Stimulated activated CD8-positive, alpha-beta memory T cell treated with anti-CD3 and anti-CD28 coated beads, Interleukin-12 subunit alpha, Interleukin-12 subunit beta, amount 100 ng/mL, for 4 hours (primary cell): ENCODE data around the gene PTPN22.
"Not testable (repeated sequence)": the region's sequence is repeated elsewhere in the genome, so short reads cannot be mapped to it uniquely, and the experiment has no call there.

ENCODE experiments used
- DNase-seq: peaks from one replicate; pipeline ENCODE4 v3.0.0-alpha.2; 2020; ENCODE audit warnings: low read depth

Gene PTPN22

DNA sequence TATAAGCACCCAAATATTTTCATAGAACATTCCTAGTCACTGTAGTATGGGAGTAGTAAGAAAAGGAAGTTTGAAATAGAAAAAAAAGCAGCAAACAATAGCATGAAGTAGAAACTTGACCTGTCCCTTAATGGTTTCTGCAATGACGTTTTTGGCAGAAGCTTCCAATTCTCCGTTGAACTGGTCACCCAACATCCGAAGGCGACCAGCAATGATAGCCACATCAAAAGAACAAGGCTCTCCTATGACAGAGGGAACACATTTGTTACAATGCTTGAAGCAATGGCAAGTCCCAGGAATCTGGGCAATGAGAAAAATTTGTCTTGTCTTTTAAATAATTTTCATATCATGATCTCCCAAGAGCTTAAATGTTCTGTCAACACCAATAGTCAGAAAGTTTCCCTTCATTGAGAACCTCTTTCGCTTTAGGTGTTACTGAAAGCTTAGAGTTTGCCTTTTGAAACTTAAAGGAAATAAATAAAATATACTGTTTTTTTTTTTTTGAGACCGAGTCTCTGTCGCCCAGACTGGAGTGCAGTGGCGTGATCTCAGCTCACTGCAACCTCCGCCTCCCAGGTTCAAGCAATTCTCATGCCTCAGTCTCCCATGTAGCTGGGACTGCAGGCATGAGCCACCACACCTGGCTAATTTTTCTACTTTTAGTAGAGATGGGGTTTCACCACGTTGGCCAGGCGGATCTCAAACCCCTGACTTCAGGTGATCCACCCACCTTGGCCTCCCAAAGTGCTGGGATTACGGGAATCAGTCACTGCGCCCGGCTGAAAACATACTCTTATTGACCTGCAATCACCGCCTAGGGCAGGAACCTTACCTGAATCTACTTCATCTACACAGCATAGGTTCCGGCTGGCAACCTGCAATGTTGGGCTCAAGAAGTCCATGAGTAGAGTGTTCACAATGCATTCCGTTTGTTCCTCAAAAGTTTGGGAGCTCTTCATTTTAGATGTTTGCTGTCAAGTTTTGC lies 15.2 kb upstream of the PTPN22 start:
- DNase-seq: no peak

GRCh38 chr1:113881661-113882060 lies 10.1 kb upstream of the PTPN22 start:
- DNase-seq: no peak

DNA sequence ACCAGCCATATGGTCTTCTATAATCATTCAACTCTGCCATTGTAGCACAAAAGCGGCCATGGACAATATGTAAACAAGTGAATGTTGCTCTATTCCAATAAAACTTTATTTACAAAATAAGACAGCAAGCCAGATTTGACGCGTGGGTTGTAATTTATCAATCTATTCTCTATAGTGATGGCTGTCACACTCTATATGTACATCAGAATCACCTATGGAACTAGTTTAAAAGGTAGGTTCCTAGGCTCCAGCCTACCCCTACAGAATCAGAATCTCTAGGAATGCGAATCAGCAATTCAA lies 8.2 kb upstream of the PTPN22 start:
- no peak for DNase-seq

DNA sequence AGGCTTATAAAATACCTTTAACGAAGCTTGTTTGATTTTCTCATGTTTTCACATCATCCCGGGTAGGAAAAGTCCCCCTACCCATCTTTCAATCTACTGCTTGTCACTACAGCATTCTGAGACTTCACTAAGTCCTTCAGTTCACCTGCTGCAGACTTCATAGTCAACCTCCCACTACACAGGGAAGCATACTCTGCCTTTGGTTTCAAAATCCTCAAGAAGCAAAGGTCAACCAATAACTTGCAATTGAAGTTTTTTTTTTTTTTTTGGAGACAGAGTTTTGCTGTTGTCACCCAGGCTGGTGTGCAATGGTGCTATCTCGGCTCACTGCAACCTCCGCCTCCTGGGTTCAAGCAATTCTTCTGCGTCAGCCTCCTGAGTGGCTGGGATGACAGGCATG lies 4.7 kb upstream of the PTPN22 start:
- DNase-seq: no peak

GRCh38 chr1:113875714-113876113 lies 4.2 kb upstream of the PTPN22 start:
- DNase-seq: no peak

- DNase-seq: no peak
Measured at GRCh38 chr1:113874012-113874879, 2.7 kb upstream of the PTPN22 start.

DNA sequence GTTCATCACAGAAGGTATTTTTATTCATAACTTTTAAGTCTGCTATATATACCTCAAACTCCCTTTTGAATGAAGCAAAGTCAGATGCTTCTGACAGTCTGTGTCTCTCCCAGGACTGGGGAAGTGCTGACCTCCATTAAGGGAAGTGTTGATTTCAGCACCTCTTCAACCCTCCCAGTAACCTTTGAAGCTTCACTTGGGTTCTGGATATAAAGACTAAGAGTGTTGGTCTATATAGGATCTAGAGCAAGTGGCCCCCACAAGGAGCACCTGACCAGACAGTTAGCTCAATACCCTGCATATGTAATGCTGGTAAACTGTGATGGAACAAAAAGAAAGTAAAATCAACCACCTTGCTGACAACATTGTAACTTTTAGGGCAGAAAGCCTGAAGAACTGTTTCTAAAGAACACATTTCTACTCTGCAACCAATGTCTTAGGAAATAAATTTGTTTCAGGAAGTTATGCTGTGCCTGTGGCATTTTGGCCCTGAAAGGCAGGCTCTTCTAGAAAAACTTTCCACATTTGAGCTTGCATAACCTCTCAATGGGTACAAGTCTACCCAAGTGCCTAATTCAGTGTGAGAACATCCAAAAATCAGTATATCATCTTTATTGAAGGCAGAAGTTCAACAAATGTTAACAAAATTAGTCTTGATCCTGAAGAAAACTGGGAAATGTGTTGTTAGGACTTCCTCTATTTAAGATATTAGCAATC lies 865 bp upstream of the PTPN22 start:
- no peak for DNase-seq

DNA sequence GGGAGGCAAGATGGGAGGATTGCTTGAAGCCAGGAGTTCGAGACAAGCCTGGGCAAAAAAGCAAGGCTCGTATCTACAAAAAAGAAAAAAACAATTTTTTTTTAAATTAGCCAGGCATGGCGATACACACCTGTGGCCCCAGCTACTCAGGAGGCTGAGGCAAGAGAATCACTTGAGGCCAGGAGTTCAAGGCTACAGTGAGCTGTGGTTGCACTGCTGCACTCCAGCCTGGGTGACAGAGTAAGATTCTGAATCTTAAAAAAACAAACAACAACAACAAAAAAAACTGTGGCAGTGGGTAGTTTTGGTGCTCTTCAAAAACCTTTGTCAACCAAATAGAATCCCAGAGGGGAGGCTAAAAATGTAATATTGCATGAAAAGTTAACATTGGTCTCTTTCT lies 734 bp downstream of the PTPN22 start:
- DNase-seq: no peak

- no peak for DNase-seq
Measured at GRCh38 chr1:113868387-113869083, 3.0 kb downstream of the PTPN22 start.

GRCh38 chr1:113861641-113862040 lies 9.9 kb downstream of the PTPN22 start:
- DNase-seq: no peak

GRCh38 chr1:113860891-113861290 lies 10.6 kb downstream of the PTPN22 start:
- DNase-seq: no peak

DNA sequence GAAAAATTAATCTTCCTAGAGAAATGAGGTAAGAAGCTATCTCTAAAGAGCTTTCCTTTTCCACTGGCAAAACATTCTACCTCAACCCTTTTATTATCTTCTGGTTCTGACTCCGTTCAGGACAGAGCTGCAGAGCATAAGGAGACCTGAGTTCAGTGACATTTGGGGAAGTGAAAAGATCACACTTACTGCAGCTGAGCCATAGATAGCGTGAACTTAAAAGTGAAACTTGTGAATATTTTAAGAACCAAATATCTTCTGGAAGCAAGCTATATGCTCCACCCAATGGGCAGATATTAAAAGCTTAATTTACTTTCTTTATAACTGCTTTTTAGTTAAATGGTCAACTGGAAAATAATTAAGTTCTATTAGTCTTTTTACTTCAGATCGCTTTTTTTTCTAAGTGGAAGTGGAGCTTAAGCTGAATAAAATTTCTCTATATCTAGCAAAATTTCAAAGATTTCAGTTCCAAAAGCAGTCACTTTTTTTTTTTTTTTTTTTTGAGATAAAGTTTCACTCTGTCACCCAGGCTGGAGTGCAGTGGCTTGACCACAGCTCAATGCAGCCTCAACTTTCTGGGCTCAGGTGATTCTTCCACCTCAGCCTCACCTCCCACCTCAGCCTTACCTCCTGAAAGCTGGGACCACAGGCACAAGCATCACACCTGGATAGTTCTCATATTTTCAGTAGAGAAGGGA lies 11.9 kb downstream of the PTPN22 start:
- DNase-seq: no peak

DNA sequence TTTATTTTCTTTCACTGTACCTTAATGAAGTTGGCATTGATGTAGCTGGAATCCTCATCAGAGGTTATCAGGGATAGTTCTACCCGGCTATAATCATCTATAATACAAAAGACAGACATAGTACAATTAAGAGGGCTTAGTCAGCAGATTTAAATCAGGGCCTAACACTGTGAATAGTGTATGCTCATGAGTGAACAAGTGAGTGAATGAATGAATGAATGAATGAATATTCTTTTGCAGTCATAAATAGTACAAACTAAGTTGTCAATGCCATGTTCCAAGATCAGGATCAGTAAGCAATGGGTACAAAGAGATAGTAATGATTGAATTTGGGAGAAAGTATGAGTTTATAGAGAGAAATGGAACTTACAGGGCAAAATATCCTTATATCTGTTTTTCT lies 12.5 kb downstream of the PTPN22 start:
- no peak for DNase-seq

- no peak for DNase-seq
Measured at GRCh38 chr1:113858418-113858817, 13.1 kb downstream of the PTPN22 start.

GRCh38 chr1:113857776-113858175 lies 13.7 kb downstream of the PTPN22 start:
- no peak for DNase-seq

DNA sequence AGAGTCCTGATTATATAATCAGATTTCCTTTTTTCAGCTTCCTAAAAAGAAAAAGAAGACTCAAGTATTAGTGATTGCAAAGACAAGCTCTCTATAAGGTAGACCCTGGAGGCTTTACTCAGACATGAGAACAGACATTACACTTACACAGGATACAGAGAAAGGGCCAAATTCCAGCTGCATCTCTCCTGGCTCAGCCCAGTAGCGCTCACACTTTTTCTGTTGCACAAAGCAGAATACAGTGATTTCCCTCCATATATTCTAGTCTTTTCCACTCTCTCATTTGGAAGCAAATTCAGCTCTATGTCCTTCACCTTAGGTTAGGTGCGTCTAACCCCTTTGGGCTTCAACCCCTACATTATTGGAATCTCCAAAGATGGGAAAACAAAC lies 15.1 kb downstream of the PTPN22 start:
- no peak for DNase-seq

- no peak for DNase-seq
Measured at GRCh38 chr1:113855630-113856400, 15.7 kb downstream of the PTPN22 start.

- no peak for DNase-seq
Measured at GRCh38 chr1:113854234-113854633, 17.3 kb downstream of the PTPN22 start.

- not testable (repeated sequence) for DNase-seq
Measured at GRCh38 chr1:113852694-113853093, 18.8 kb downstream of the PTPN22 start.

DNA sequence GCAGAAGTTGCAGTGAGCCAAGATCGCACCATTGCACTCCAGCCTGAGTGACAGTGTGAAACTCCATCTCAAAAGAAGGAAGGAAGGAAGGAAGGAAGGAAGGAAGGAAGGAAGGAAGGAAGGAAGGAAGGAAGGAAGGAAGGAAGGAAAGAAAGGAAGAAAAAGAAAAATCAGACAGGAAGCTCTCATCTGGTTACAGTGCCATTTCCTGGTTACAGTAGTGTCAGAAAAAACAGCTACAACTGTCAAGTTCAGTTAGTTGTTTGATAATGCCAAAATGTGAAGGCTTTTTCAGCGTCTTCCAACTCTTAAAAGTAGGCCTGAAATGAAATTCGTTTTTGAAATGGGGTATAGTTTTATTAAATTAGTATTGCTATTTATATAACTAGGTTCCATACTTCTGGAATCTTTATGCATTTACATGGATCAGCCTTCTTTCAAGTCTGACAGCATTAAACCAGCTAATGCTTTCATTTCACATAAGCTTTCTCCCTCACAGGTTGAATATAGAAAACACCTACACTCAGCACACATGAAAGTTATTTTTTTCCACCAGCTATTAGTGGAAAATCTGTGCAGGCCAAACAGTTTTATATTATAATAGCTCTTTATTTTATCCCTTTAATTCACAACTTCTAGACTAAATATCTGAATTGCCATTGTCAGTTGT lies 21.2 kb downstream of the PTPN22 start:
- DNase-seq: no peak
